ENCODE data around the gene COL12A1. TPM values are rescaled to one million over a fixed set of nuclear protein-coding genes. Genes with fewer than 3 reads are reported as not detected.

The COL12A1 gene
- total RNA-seq, 2 experiments from 2014 or later = not detected

DNA sequence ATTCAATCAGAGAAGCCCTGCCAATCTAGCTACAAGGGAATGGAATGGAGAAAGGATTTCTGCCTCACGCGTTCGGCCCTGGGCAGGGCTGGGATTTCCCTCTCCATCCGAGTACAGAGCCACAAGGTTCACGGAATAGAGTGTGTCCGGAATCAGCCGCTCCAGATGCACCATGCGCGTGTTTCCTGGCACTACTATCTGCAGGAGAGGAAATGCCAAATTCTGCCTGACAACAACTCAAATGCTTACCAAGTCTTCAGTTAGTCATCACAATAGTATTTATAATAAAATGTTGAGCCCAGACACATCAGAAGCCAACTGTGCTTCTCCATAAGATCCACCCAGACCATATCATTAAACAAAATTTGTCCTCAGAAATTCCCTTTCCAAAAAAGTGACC is 75.1 kb downstream of the COL12A1 start:
- TF ChIP-seq EZH2phosphoT487 (IDR thresholded peaks at IDR 0.05; ENCODE audit: borderline replicate concordance, low read depth, low read length) = no peak
- TF ChIP-seq, protein P1, sequence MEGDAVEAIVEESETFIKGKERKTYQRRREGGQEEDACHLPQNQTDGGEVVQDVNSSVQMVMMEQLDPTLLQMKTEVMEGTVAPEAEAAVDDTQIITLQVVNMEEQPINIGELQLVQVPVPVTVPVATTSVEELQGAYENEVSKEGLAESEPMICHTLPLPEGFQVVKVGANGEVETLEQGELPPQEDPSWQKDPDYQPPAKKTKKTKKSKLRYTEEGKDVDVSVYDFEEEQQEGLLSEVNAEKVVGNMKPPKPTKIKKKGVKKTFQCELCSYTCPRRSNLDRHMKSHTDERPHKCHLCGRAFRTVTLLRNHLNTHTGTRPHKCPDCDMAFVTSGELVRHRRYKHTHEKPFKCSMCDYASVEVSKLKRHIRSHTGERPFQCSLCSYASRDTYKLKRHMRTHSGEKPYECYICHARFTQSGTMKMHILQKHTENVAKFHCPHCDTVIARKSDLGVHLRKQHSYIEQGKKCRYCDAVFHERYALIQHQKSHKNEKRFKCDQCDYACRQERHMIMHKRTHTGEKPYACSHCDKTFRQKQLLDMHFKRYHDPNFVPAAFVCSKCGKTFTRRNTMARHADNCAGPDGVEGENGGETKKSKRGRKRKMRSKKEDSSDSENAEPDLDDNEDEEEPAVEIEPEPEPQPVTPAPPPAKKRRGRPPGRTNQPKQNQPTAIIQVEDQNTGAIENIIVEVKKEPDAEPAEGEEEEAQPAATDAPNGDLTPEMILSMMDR (conservative IDR thresholded peaks at IDR 0.05; ENCODE audit: low read length) = no peak
- intact Hi-C loops (cut with micrococcal nuclease; ENCODE audit: unreplicated experiment) = no loop called here
- H3K4me1 ChIP-seq (ENCODE audit: insufficient read depth, low read length, poor library complexity, severe bottlenecking) = no peaks in the 10 kb centered on the region
- no peaks in the 10 kb centered on the region for H3K79me2 ChIP-seq (ENCODE audit: insufficient read depth, low read depth, low read length)
- no TSS peak for BruUV-seq (replicated peaks)
- H2AFZ ChIP-seq (ENCODE audit: low read length) = no peak overlapping the region
- no peaks in the 10 kb centered on the region for H4K20me1 ChIP-seq (ENCODE audit: insufficient read depth, low read length)
- no peak overlapping the region for H3K4me3 ChIP-seq (ENCODE audit: low read depth, low read length, poor library complexity, severe bottlenecking)
- ChIA-PET CTCF (ENCODE audit: unreplicated experiment) (no interaction called here), POLR2A (no interaction called here)
- no peaks in the 10 kb centered on the region for H3K9me3 ChIP-seq (ENCODE audit: low read length)
- no peaks in the 10 kb centered on the region for H3K36me3 ChIP-seq (ENCODE audit: insufficient read depth, low read length)
- H3K27ac ChIP-seq (ENCODE audit: low read depth, low read length, poor library complexity, severe bottlenecking) = no peak overlapping the region
- DNase-seq (ENCODE audit: low spot score) = no peak
- H3K4me2 ChIP-seq (ENCODE audit: low read length) = no peak overlapping the region
- H3K9me2 ChIP-seq (ENCODE audit: insufficient read depth, low read length) = no peaks in the 10 kb centered on the region

DNA sequence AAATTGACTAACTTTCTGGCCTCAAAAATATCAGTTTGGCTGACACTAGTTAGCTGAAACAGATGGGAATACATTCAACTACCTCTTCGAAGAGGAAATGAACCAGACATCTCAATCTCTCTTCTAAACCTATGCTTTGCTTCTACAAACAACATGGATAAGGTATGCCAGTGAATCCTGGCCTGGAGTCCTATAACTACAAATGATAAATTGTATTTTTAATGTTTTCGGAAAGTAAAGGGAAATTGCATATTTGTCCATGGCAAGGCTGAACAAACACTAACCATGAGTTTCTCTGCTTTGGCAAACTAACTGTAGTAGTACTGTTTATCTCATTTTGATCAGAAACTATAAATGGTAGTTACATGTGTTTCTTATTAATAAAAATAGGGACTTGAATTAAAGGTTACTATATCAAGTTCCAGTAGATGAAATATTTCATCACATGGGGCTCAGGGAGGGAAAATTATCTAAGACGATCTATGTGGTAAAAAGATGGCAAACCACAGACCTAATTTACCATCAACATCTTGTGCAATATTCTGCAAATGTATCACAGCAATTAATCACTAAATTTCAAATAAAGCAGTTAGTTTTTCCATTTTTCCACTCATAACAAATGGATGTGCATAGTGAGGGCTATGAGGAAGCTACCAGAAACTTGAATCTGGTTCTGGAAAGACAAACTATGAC is 76.8 kb downstream of the COL12A1 start:
- Histone ChIP-seq H2AFZ (ENCODE audit: low read length) (no peak overlapping the region), H3K9me2 (ENCODE audit: insufficient read depth, low read length) (no peaks in the 10 kb centered on the region), H3K36me3 (ENCODE audit: insufficient read depth, low read length) (no peaks in the 10 kb centered on the region), H3K27ac (ENCODE audit: low read depth, low read length, poor library complexity, severe bottlenecking) (no peak overlapping the region), H3K4me1 (ENCODE audit: insufficient read depth, low read length, poor library complexity, severe bottlenecking) (no peaks in the 10 kb centered on the region), H3K4me3 (ENCODE audit: low read depth, low read length, poor library complexity, severe bottlenecking) (no peak overlapping the region), H3K4me2 (ENCODE audit: low read length) (no peak overlapping the region), H3K79me2 (ENCODE audit: insufficient read depth, low read depth, low read length) (no peaks in the 10 kb centered on the region), H4K20me1 (ENCODE audit: insufficient read depth, low read length) (no peaks in the 10 kb centered on the region), H3K9me3 (ENCODE audit: low read length) (no peaks in the 10 kb centered on the region)
- CTCF ChIA-PET (ENCODE audit: unreplicated experiment) = no interaction called here
- no peak for TF ChIP-seq EZH2phosphoT487 (IDR thresholded peaks at IDR 0.05; ENCODE audit: borderline replicate concordance, low read depth, low read length)
- TF ChIP-seq, protein P1 (conservative IDR thresholded peaks at IDR 0.05; ENCODE audit: low read length) = no peak
- POLR2A ChIA-PET = no interaction called here
- intact Hi-C loops (cut with micrococcal nuclease; ENCODE audit: unreplicated experiment) = no loop called here
- DNase-seq (ENCODE audit: low spot score) = no peak
- no TSS peak for BruUV-seq (replicated peaks)

DNA sequence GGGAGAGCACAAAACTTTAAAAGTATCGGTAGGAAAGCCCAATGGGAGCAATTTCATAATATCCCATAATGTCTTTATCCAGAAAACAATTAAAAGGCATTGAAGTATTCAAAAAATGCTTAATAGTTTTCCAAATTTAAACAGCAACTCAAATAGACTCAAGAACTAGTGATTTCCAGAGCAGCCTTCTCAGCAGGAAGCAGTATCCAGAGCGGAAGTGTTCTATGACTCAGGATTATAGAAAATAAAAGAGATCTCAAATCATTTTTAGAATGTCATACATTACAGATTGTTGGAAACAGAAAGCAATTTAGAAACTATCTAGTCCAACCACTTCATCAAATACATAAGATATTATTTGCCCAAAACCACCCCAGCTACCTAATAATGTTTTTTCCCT is 79.3 kb downstream of the COL12A1 start:
- no TSS peak for BruUV-seq (replicated peaks)
- Histone ChIP-seq H3K9me2 (ENCODE audit: insufficient read depth, low read length) (no peaks in the 10 kb centered on the region), H3K9me3 (ENCODE audit: low read length) (no peaks in the 10 kb centered on the region), H3K4me1 (ENCODE audit: insufficient read depth, low read length, poor library complexity, severe bottlenecking) (no peaks in the 10 kb centered on the region), H3K79me2 (ENCODE audit: insufficient read depth, low read depth, low read length) (no peaks in the 10 kb centered on the region), H3K27ac (ENCODE audit: low read depth, low read length, poor library complexity, severe bottlenecking) (no peak overlapping the region), H3K4me2 (ENCODE audit: low read length) (no peak overlapping the region), H3K4me3 (ENCODE audit: low read depth, low read length, poor library complexity, severe bottlenecking) (no peak overlapping the region), H2AFZ (ENCODE audit: low read length) (no peak overlapping the region), H4K20me1 (ENCODE audit: insufficient read depth, low read length) (no peaks in the 10 kb centered on the region), H3K36me3 (ENCODE audit: insufficient read depth, low read length) (no peaks in the 10 kb centered on the region)
- no peak for DNase-seq (ENCODE audit: low spot score)
- POLR2A ChIA-PET = interaction anchor here (0.6 kb wide), 1 partner anchor 1490 kb away, joined by 4 read pairs; no protein-coding TSS in a partner anchor
- intact Hi-C loops (cut with micrococcal nuclease; ENCODE audit: unreplicated experiment) = no loop called here
- CTCF ChIA-PET (ENCODE audit: unreplicated experiment) = no interaction called here
- TF ChIP-seq, protein P1 (conservative IDR thresholded peaks at IDR 0.05; ENCODE audit: low read length) = no peak
- TF ChIP-seq EZH2phosphoT487 (IDR thresholded peaks at IDR 0.05; ENCODE audit: borderline replicate concordance, low read depth, low read length) = no peak
